ENCODE results near the gene OGA. TPM values are rescaled to one million over a fixed set of nuclear protein-coding genes. Genes with fewer than 3 reads are reported as not detected.

The OGA gene
- total and polyA plus RNA-seq, 9 of the 15 experiments (the other 6 are each of a cell fraction or from before 2014, with no cell fraction given): 13.5 to 73.5 (median 59.5) TPM

DNA sequence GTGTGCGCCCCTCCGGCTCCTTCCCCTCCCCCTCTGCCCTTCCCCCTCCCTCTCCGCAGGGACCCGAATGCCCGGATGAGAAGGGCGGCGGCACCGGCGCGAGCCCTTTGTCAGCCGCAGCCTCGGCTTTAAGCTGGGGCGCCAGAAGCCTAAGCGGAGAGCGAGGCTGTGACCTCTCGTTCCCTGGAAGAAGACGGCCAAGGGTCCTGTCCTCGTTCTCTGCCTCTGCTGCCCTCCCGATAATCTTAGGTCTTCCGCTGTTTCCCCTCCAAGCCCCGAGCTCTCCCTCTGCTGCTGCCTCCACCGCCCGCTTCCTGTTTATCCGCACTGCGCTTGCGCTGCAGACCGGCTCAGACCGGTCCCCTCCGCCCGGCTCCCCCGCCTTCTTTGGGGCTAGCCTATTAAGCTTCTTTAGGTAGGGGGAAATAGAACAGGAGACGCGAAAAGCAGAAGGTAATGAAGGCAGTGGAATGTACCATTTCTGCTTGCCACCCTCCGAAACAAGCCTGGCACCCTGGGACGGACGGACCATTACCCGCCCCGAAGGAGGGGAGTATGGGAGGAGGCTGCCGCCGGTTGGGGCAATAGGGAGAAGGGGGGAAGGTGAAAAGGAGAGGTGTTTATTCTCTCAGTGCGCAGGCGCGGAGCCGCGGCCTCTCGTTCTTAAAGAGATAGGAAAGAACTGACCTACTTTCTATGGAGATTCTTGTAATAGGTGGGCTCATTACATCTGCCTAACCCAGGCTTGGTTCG lies at the start of gene OGA (continued):
- no peak for TF ChIP-seq HNRNPH1 (optimal IDR thresholded peaks at IDR 0.05; ENCODE audit: low read depth, low read length)
- no peak for TF ChIP-seq PYGO2 (tag; IDR thresholded peaks at IDR 0.05)
- TF ChIP-seq, protein P1, sequence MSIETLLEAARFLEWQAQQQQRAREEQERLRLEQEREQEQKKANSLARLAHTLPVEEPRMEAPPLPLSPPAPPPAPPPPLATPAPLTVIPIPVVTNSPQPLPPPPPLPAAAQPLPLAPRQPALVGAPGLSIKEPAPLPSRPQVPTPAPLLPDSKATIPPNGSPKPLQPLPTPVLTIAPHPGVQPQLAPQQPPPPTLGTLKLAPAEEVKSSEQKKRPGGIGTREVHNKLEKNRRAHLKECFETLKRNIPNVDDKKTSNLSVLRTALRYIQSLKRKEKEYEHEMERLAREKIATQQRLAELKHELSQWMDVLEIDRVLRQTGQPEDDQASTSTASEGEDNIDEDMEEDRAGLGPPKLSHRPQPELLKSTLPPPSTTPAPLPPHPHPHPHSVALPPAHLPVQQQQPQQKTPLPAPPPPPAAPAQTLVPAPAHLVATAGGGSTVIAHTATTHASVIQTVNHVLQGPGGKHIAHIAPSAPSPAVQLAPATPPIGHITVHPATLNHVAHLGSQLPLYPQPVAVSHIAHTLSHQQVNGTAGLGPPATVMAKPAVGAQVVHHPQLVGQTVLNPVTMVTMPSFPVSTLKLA (conservative IDR thresholded peaks at IDR 0.05): peak; percentile 40 to 70; a peak in 3 of 4 replicates
- no peak for TF ChIP-seq MCM2 (IDR thresholded peaks at IDR 0.05; ENCODE audit: low read depth)
- TF ChIP-seq, protein P2, sequence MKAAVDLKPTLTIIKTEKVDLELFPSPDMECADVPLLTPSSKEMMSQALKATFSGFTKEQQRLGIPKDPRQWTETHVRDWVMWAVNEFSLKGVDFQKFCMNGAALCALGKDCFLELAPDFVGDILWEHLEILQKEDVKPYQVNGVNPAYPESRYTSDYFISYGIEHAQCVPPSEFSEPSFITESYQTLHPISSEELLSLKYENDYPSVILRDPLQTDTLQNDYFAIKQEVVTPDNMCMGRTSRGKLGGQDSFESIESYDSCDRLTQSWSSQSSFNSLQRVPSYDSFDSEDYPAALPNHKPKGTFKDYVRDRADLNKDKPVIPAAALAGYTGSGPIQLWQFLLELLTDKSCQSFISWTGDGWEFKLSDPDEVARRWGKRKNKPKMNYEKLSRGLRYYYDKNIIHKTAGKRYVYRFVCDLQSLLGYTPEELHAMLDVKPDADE (conservative IDR thresholded peaks at IDR 0.05; ENCODE audit: control insufficient read depth, low read depth, low read length): no peak
- TF ChIP-seq EHMT2 (IDR thresholded peaks at IDR 0.05): no peak
- TF ChIP-seq RBM15 (IDR thresholded peaks at IDR 0.05; ENCODE audit: insufficient read depth, low read length): no peak
- peak; percentile 90; the same call in 1 of the 2 replicates for TF ChIP-seq GTF2E2 (tag; IDR thresholded peaks at IDR 0.05)
- TF ChIP-seq ZKSCAN3 (CRISPR knock-in tag; IDR thresholded peaks at IDR 0.05): no peak
- TF ChIP-seq ZNF140 (CRISPR knock-in tag; IDR thresholded peaks at IDR 0.05): no peak
- TF ChIP-seq CREB1 (IDR thresholded peaks at IDR 0.05): peak; percentile 33; the same call in 1 of the 2 replicates
- TF ChIP-seq CREB1 (CRISPR knock-in tag; IDR thresholded peaks at IDR 0.05): peak; percentile 46; the same call in 1 of the 2 replicates
- peak; percentile 55 for TF ChIP-seq ERF (CRISPR knock-in tag; IDR thresholded peaks at IDR 0.05)
- no peak for TF ChIP-seq ZFP30 (CRISPR knock-in tag; IDR thresholded peaks at IDR 0.05; ENCODE audit: borderline replicate concordance)
- TF ChIP-seq ZBTB17 (CRISPR knock-in tag; IDR thresholded peaks at IDR 0.05): no peak
- TF ChIP-seq HSF4 (CRISPR knock-in tag; IDR thresholded peaks at IDR 0.05; ENCODE audit: borderline replicate concordance): no peak
- no peak for TF ChIP-seq ZNF354B (CRISPR knock-in tag; IDR thresholded peaks at IDR 0.05)
- no peak for TF ChIP-seq STAG1 (CRISPR knock-in tag; IDR thresholded peaks at IDR 0.05; ENCODE audit: borderline replicate concordance)
- no peak for TF ChIP-seq SP2 (IDR thresholded peaks at IDR 0.05; ENCODE audit: extremely low read depth, low read depth, low read length, poor library complexity, severe bottlenecking)
- TF ChIP-seq CEBPZ (IDR thresholded peaks at IDR 0.05; ENCODE audit: borderline replicate concordance, low read depth, low read length): no peak
- TF ChIP-seq NR4A1 (CRISPR knock-in tag; IDR thresholded peaks at IDR 0.05): no peak
- TF ChIP-seq NR4A1 (tag; IDR thresholded peaks at IDR 0.05): no peak
- TF ChIP-seq FOXP1 (CRISPR knock-in tag; IDR thresholded peaks at IDR 0.05): no peak
- peak; percentile 94 for TF ChIP-seq POLR2B (IDR thresholded peaks at IDR 0.05; ENCODE audit: low read depth, partially characterized antibody)

All from K562 (cell line).